Immature natural killer cell (primary cell): ENCODE data around the gene COL4A2. TPM values are rescaled to one million over a fixed set of nuclear protein-coding genes. Genes with fewer than 3 reads are reported as not detected.

ENCODE experiments used
- DNase-seq, 3 donors: peaks; one replicate each; pipeline ENCODE4 v3.0.0; 2022; ENCODE audit warnings: mixed read lengths in 1 of 3
- H3K27ac Mint-ChIP-seq, 6 donors: one replicate each; pipeline ENCODE4 v1.8.0; 2020; ENCODE audit warnings: mixed read lengths in 6 of 6, mild to moderate bottlenecking in 5 of 6, inconsistent platforms in 4 of 6, moderate library complexity in 3 of 6
- H3K27me3 Mint-ChIP-seq, 3 donors: one replicate each; pipeline ENCODE4 v1.8.0; 2020 to 2021; ENCODE audit warnings: low read depth in 3 of 3, mild to moderate bottlenecking in 3 of 3, mixed read lengths in 3 of 3, moderate library complexity in 3 of 3, inconsistent platforms in 1 of 3
- H3K36me3 Mint-ChIP-seq, 3 donors: one replicate each; pipeline ENCODE4 v1.8.0; 2020; ENCODE audit warnings: mixed read lengths in 3 of 3, inconsistent platforms in 2 of 3, mild to moderate bottlenecking in 2 of 3
- H3K4me1 Mint-ChIP-seq, 2 donors: one replicate each; pipeline ENCODE4 v1.8.0; 2020; ENCODE audit warnings: inconsistent platforms in 2 of 2, mild to moderate bottlenecking in 2 of 2, mixed read lengths in 2 of 2, moderate library complexity in 1 of 2
- H3K4me3 Mint-ChIP-seq, 5 donors: one replicate each; pipeline ENCODE4 v1.8.0; 2020; ENCODE audit warnings: mild to moderate bottlenecking in 5 of 5, mixed read lengths in 5 of 5, inconsistent platforms in 3 of 5, moderate library complexity in 3 of 5
- H3K9me3 Mint-ChIP-seq, 6 donors: one replicate each; pipeline ENCODE4 v1.8.0; 2020; ENCODE audit warnings: mild to moderate bottlenecking in 6 of 6, mixed read lengths in 6 of 6, inconsistent platforms in 4 of 6, moderate library complexity in 3 of 6
- polyA plus RNA-seq, 3 donors: library from polyadenylated mRNA; unstranded; fragments of 300-500 nt; fragmentation: Illumina TruSeq; gene quantifications; one replicate each; pipeline ENCODE4 v1.2.3, GENCODE V29; 2021

The COL4A2 gene
- polyA plus RNA-seq, 3 donors from 2014 or later: not detected

- H3K27me3 Mint-ChIP-seq: peaks cover 0 to 4% (median 2%) of the 10 kb centered on the region in 3 donors
- H3K36me3 Mint-ChIP-seq: no peaks in the 10 kb centered on the region
- no peaks in the 10 kb centered on the region for H3K9me3 Mint-ChIP-seq
- H3K4me3 Mint-ChIP-seq: no peak overlapping the region
- no peaks in the 10 kb centered on the region for H3K4me1 Mint-ChIP-seq
- no peak for DNase-seq
- H3K27ac Mint-ChIP-seq: no peak overlapping the region
Observed at GRCh38 chr13:110535526-110535925, 228.4 kb downstream of the COL4A2 start.

GRCh38 chr13:110536006-110536693 lies 229.1 kb downstream of the COL4A2 start:
- H3K36me3 Mint-ChIP-seq: no peaks in the 10 kb centered on the region
- peaks cover 0 to 4% (median 0%) of the 10 kb centered on the region in 3 donors for H3K27me3 Mint-ChIP-seq
- no peak overlapping the region for H3K27ac Mint-ChIP-seq
- no peaks in the 10 kb centered on the region for H3K9me3 Mint-ChIP-seq
- H3K4me1 Mint-ChIP-seq: no peaks in the 10 kb centered on the region
- no peak overlapping the region for H3K4me3 Mint-ChIP-seq
- DNase-seq: no peak

GRCh38 chr13:110538632-110539031 lies 231.5 kb downstream of the COL4A2 start:
- no peak overlapping the region for H3K4me3 Mint-ChIP-seq
- no peaks in the 10 kb centered on the region for H3K4me1 Mint-ChIP-seq
- no peaks in the 10 kb centered on the region for H3K36me3 Mint-ChIP-seq
- no peak overlapping the region for H3K27ac Mint-ChIP-seq
- H3K27me3 Mint-ChIP-seq: peaks cover 0 to 4% (median 0%) of the 10 kb centered on the region in 3 donors
- H3K9me3 Mint-ChIP-seq: no peaks in the 10 kb centered on the region
- DNase-seq: no peak

GRCh38 chr13:110539894-110540293 lies 232.8 kb downstream of the COL4A2 start:
- Mint-ChIP-seq H3K9me3 (no peaks in the 10 kb centered on the region), H3K4me3 (no peak overlapping the region), H3K36me3 (no peaks in the 10 kb centered on the region), H3K27ac (no peak overlapping the region), H3K4me1 (no peaks in the 10 kb centered on the region), H3K27me3 (peaks cover 0 to 5% (median under 1%) of the 10 kb centered on the region in 3 donors)
- DNase-seq: no peak

GRCh38 chr13:110540871-110541525 lies 233.9 kb downstream of the COL4A2 start:
- H3K9me3 Mint-ChIP-seq: no peaks in the 10 kb centered on the region
- H3K4me3 Mint-ChIP-seq: no peak overlapping the region
- no peak overlapping the region for H3K27ac Mint-ChIP-seq
- no peak for DNase-seq
- peaks cover 0 to 5% (median 2%) of the 10 kb centered on the region in 3 donors for H3K27me3 Mint-ChIP-seq
- H3K4me1 Mint-ChIP-seq: no peaks in the 10 kb centered on the region
- H3K36me3 Mint-ChIP-seq: no peaks in the 10 kb centered on the region

GRCh38 chr13:110541526-110541920 lies 234.4 kb downstream of the COL4A2 start:
- Mint-ChIP-seq H3K4me3 (no peak overlapping the region), H3K9me3 (no peaks in the 10 kb centered on the region), H3K4me1 (no peaks in the 10 kb centered on the region), H3K27me3 (peaks cover 0 to 5% (median 2%) of the 10 kb centered on the region in 3 donors), H3K27ac (no peak overlapping the region), H3K36me3 (no peaks in the 10 kb centered on the region)
- DNase-seq: no peak

- no peak overlapping the region for H3K4me3 Mint-ChIP-seq
- no peaks in the 10 kb centered on the region for H3K9me3 Mint-ChIP-seq
- no peak for DNase-seq
- no peak overlapping the region for H3K27ac Mint-ChIP-seq
- H3K27me3 Mint-ChIP-seq: peaks cover 0 to 5% (median 2%) of the 10 kb centered on the region in 3 donors
- H3K4me1 Mint-ChIP-seq: no peaks in the 10 kb centered on the region
- H3K36me3 Mint-ChIP-seq: no peaks in the 10 kb centered on the region
Observed at GRCh38 chr13:110542169-110542796, 235.2 kb downstream of the COL4A2 start.

- Mint-ChIP-seq H3K9me3 (no peaks in the 10 kb centered on the region), H3K27me3 (peaks cover 0 to 2% (median 2%) of the 10 kb centered on the region in 3 donors), H3K36me3 (no peaks in the 10 kb centered on the region), H3K4me1 (no peaks in the 10 kb centered on the region), H3K27ac (no peak overlapping the region), H3K4me3 (no peak overlapping the region)
- no peak for DNase-seq
Observed at GRCh38 chr13:110546378-110546777, 239.3 kb downstream of the COL4A2 start.

- no peaks in the 10 kb centered on the region for H3K9me3 Mint-ChIP-seq
- no peak for DNase-seq
- no peak overlapping the region for H3K4me3 Mint-ChIP-seq
Observed at GRCh38 chr13:110546926-110547325, 239.8 kb downstream of the COL4A2 start.

GRCh38 chr13:110548891-110549794 lies 242.1 kb downstream of the COL4A2 start:
- no peaks in the 10 kb centered on the region for H3K4me1 Mint-ChIP-seq
- H3K4me3 Mint-ChIP-seq: no peak overlapping the region
- H3K27ac Mint-ChIP-seq: no peak overlapping the region
- H3K27me3 Mint-ChIP-seq: peaks cover 2% of the 10 kb centered on the region in 3 donors
- H3K9me3 Mint-ChIP-seq: no peaks in the 10 kb centered on the region
- DNase-seq: no peak
- H3K36me3 Mint-ChIP-seq: no peaks in the 10 kb centered on the region

More at GRCh38 chr13:110546926-110547325, 239.8 kb downstream of the COL4A2 start:
- Mint-ChIP-seq H3K36me3 (no peaks in the 10 kb centered on the region), H3K27ac (no peak overlapping the region), H3K27me3 (peaks cover under 1 to 2% (median 2%) of the 10 kb centered on the region in 3 donors), H3K4me1 (no peaks in the 10 kb centered on the region)

GRCh38 chr13:110549795-110550160 lies 242.7 kb downstream of the COL4A2 start:
- Mint-ChIP-seq H3K27me3 (peaks cover 0 to 2% (median 2%) of the 10 kb centered on the region in 3 donors), H3K4me3 (no peak overlapping the region), H3K36me3 (no peaks in the 10 kb centered on the region), H3K9me3 (no peaks in the 10 kb centered on the region), H3K4me1 (no peaks in the 10 kb centered on the region), H3K27ac (no peak overlapping the region)
- no peak for DNase-seq

GRCh38 chr13:110551284-110551683 lies 244.2 kb downstream of the COL4A2 start:
- Mint-ChIP-seq H3K36me3 (no peaks in the 10 kb centered on the region), H3K4me3 (no peak overlapping the region), H3K27ac (no peak overlapping the region), H3K4me1 (no peaks in the 10 kb centered on the region), H3K27me3 (peaks cover 0 to 3% (median 1%) of the 10 kb centered on the region in 3 donors), H3K9me3 (no peaks in the 10 kb centered on the region)
- no peak for DNase-seq

GRCh38 chr13:110552767-110553166 lies 245.7 kb downstream of the COL4A2 start:
- peaks cover 1 to 3% (median 3%) of the 10 kb centered on the region in 3 donors for H3K27me3 Mint-ChIP-seq
- H3K9me3 Mint-ChIP-seq: no peaks in the 10 kb centered on the region
- no peak overlapping the region for H3K4me3 Mint-ChIP-seq
- no peaks in the 10 kb centered on the region for H3K36me3 Mint-ChIP-seq
- no peaks in the 10 kb centered on the region for H3K4me1 Mint-ChIP-seq
- H3K27ac Mint-ChIP-seq: no peak overlapping the region
- no peak for DNase-seq
